GM04504 (cell line): ENCODE results near the gene FOXD4.
"Not testable (repeated sequence)": the region's sequence is repeated elsewhere in the genome, so short reads cannot be mapped to it uniquely, and the experiment has no call there.

Source experiments
- DNase-seq: peaks from one replicate; pipeline ENCODE4 v3.0.0-alpha.2; 2012; ENCODE audit warnings: low read depth

Gene FOXD4

DNA sequence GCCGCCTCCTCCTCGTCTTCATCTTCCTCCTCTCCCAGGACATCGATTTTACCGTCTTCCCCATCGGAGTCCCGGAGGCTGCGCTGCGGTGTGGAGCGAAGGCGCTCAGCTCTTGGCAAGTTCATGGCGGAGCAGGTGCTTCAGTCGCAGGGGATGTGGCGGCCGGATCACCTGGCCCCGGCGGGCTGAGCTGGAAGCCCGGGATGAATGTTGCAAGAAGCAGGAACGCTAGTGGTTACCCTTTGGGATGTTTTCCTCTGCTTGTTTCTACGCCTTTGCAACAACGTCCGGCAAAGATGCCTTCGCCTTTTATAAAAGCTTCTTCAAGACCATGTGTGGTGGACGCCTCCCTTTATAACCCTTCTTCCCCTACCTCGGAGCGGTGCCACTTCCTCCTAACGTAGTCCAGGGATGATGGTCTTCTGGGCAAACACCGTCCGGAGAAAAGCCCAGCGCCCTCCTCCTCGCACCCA is at the start of gene FOXD4:
FOXD4 (minus strand) TSS at position 423 of the 473 bp plus-strand sequence; CDS start at position 125, 298 bp downstream.
- DNase-seq: not testable (repeated sequence)

DNA sequence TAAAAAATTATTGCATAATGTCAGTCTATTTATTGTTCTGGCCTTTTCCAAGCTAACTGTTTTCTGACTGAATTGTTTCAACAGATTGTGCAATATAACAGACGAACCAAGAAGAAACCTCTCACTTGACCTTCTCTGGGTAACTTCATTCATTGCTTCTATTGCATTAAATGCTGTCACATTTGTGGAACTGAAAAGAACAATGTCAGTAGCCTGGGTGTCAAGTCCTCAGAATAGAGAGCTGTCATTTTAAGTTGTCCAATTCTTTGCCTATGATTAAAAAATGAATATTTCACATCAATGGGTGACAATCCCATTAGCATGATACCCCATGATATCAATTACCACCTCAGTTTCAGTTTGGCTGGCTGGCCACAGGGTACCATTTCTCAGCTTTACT is 41.7 kb upstream of the FOXD4 start:
- DNase-seq: not testable (repeated sequence)

DNA sequence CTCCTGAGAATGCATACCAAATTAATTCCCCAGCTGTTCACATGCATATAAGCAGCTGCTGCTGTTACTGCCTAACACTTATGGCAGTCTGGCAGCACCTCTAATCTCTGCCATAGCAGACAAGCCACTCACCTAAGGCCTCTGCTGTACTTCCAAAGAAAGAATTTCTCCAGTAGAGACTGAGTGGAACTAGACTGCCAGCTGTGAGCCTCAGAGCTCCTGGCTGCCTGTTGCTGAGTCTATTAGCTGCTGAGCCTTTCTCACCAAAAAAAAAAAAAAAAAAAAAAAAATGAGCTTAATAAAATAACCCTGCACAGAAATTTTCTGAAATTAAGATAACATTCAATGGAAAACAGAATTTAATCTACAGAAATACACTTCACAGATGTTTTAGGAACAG is 33.0 kb upstream of the FOXD4 start:
- DNase-seq: not testable (repeated sequence)

DNA sequence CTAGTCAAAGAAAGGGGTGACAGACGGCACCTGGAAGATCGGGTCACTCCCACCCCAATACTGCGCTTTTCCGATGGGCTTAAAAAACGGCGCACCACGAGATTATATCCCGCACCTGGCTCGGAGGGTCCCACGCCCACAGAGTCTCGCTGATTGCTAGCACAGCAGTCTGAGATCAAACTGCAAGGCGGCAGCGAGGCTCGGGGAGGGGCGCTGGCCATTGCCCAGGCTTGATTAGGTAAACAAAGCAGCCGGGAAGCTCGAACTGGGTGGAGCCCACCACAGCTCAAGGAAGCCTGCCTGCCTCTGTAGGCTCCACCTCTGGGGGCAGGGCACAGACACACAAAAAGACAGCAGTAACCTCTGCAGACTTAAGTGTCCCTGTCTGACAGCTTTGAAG is 21.7 kb upstream of the FOXD4 start:
- not testable (repeated sequence) for DNase-seq

DNA sequence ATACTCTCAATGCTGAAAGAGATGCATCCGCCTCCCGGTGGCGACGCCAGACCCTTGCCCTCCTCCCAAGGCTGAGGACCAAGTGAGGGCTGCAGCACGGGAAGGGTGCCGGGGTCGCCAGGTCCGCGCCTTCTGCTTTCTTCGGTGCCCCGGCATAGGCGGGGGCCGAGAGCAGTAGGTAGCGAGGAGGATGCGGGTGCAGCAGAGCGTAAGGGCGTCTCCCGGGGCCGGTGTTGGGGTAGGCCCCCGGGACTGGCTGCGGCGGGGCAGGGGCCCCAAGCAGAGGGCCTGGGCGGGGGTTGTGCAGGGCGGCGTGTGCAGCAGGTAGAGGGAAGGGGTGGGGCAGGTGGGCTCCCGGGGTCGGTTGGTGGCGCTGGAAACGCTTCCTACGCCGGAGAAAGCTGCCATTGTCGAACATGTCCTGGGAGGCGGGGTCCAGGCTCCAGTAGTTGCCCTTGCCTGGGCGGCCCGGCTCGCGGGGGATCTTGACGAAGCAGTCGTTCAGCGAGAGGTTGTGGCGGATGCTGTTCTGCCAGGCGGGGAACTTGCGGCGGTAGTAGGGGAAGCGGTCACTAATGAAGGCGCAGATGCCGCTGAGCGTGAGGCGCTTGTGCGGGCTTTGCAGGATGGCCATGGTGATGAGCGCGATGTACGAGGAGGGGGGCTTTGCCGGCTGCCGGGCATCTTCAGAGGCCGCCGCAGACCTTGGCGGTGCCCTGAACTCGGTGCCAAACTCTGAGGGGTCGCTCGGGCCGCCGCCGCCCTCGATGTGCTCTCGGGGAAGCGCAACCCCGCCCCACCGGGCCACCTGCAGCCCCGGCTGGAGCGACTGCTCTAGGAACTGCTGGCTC is 848 bp downstream of the FOXD4 start:
- not testable (repeated sequence) for DNase-seq

DNA sequence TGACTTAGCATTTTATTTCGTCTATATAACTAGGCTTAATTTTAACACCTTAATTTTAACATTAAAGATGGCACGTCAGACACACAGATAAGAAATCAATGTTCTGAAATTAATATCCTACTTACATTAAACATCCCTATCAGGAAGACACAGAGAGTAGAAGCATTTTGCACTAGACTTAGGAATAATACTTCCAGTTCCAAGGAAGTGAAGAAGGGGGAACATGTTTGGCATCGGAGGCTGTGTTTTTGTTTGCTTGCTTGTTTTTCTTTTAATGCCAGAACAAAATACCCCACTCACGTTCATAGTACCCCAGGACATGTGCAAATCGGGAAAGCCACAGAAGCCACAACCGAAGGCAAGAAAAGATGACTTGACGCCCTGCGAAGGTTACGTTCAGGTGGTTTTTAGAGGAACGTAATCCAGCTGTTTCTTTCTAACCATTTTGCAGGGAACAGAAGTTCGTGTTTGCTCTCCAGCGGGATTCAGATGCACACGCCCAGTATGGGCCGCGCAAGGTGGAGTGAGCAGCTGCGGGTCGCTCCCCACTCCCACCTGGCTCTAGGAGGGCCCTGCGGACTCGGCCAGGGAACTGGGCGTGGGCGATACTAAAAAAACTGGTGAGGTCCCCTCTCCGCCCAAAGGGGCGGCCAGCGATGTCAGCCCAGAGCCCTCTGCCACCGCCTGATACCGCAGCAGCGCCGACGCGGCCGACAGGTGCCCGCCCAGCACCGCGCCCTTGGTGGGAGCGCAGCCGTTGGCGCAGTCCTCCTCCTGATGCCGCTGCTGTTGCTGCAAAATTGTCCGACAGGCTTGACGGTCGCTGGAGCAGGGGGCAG is 1.8 kb downstream of the FOXD4 start:
- DNase-seq: not testable (repeated sequence)

DNA sequence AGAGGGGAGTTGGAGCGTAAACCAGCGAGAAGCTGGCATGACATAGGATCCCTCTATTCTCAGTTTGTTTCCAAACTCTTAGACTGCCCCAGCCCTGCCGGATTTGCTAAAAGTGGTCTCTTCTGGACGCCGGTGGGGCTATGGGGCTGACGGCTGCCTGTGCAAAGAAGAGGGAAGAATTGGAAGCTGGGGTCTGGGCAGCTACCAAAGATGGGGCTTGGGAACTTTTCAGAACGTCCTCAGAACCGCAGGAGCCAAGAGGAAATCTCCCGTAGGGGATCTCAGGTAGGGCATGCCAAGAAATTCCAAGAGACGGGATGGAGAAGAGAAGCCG is 3.1 kb downstream of the FOXD4 start:
- DNase-seq: not testable (repeated sequence)

DNA sequence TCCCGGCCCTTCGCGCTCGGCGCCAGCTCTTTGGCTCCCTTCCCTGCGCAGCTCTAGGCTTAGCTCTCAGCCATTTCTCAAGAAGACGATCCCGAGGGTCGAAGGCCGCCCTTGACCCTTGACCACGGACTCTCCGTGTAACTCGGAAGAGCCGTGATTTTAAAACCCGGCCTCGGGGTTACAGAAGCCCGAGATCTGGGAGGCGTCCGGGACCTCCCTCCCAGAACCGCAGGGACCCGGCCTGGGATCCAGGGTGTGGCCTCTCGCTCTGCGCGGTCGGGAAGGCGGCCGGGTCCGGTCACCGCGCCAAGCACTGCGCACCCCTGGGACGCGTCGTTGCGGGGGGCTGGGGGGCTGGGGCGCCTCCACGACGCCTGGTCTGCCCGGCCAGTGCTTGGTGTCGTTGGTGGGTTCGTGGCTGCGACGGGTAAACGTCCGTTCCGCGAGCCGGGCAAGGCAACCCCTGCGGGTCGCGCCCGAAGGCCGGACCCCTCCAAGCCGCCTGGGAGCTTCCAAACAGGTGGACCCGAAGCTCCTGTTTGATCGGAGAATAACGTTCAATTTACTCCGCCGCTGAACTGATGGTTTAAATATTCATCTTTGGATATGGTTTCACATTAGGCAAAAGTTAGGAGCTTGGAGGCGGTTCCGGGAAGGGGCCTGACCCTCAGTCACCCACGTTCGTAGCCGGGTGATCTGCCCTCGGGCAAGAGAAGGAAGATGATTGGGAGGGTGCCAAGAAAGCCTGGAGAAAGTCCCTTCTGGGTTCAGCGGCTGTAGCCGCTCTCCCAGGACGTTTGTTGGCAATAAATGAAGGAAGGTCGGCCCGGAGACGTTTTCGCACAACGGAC is 3.7 kb downstream of the FOXD4 start:
- not testable (repeated sequence) for DNase-seq

DNA sequence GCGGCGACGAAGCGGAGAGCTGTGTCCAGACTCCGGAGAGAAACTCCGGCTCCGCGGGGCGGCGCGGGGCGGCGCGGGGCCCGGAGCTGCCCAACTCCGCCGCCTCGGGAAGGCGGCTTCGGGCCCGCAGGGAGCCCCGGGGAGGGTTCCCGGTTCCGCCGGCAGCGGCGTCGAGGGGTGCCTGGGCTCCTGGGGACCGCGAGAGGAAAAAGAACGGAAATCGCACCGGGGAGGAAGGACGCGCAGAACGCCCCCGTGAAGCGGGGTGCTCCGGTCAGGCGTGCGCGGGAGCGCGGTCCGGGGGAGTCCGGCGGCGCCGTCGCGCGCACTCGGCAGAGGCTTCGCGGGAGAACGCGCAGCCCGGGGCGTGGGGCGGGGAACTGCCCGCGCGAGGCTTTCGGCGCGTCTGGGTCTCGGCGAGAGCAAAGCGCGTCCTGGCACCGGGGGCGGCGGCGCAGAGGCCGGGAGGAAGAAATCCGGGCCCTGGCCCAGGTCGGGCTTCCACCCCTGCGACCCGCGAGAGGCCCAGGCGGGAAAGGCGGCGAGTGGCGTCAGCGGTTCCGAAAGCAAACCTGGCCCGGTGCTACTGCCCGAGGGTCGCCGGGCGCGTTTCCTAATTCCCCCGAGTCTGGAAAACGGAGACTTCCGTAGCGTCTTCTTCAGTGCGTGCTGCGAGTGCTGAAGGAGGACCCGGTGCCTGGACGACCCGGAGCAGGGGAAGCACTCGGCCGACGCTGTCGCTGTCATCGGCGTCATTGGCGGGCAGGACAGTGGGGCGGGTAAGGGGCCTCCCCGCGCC is 4.5 kb downstream of the FOXD4 start:
- not testable (repeated sequence) for DNase-seq

DNA sequence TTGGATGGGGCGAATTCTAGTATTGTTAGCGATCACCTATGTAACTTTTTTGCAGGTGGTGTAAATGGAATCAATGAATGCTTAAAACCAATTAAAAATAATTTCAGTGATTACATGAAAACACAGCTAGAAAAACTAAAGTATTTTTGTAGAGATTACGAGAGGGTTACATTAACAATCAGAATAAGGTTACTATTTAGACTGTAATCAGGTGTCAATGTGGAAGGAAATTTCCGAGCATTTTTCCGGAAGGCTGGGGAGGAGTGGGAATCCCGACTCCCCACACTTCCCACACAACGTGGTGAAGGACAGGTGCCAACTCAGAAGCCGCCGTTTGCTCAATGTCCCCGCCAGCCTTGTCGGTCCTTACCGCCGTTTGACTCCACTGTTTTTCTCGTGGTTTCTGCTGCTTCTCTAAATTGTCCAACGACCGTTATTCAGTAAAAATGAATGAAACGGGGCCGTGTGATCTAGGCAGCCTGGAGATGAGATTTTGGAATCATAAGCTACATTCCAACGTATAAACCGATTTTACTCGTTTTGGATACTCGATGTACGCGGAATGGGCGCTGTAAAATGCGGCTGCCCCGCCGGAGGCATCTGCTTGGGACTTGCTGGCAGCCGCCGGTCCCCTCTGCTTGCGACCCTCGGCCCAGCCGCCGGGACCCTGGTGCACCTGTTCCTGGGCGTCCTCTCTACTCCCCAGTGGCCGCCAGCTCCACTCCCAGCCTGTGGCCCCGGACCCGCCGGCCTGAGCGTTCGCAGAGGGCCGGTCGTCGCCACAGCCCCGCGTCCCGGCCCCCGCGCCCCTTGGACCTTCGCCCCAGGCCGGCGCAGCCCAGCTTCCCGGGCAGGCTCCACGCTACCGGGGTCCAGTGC is 5.4 kb downstream of the FOXD4 start:
- DNase-seq: not testable (repeated sequence)

DNA sequence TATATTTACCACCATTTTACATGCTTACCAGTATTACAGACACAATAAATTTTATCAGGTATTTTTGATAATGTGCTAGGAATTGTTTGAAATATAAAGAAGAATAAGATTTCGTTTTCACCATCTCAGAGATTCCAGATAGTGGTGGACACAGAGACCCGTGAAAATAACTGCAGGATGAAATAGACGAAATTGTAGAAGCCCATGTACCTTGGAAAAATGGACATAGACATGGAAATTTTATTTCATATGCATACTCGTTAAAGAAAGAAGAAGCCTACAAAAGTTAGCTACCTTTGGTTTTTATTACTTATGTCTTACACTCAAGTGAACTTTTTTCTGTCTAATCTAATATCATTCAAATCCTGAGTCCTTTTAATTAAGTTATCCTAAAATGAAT is 7.5 kb downstream of the FOXD4 start:
- DNase-seq: not testable (repeated sequence)

DNA sequence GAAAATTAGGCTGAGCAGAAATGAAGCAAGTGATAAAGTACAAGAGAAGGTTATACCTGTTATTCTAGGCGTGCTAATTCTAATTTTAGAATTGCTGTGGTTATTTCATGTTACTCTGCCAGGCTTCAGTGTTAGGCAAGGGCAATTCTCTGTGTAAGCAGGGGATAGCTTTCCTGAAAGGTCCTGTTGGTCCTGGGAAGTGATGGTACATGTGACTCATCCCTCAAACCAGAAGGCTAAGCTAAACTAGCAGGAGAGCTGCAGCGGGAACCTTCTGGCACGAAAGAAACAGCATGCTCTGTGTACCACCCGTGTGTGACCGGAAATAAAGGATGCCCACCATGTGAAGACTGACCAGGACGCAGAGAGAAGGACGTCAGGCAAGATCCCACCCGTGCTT is 8.7 kb downstream of the FOXD4 start:
- DNase-seq: not testable (repeated sequence)

DNA sequence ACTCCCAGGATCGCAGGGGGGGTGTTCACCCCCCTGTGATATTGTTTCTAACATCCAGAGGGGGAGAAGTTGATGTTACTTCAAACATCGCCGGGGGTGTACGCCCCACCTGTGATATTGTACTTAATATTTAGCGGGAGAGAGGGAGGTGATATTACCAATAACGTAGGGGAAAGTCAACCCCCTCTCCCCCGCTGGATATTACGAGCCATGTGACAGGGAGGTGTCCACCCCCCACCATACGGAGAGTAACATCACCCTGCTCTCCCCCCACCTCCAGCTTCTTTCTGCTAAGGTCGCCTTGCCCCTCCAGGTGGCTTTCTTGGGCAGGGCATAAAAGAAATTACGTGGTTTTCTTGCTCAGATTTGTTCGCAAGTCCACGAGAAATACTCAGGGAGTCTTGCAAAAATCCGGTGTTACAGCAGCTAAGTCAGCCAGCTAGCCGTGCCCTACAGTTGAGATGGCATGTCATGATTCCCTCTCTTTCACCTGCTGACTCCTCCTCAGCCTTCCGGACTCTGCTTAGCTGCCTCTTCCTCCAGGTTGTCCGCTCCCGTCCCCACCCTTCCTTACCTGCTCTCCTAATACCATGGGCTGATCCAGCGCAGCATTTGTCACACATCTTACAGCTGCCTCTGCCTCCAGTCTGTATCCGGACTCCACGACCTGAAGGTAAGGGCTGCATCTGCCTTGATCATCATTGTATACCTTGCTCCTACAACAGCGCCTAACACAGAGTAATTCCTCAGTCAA is 9.3 kb downstream of the FOXD4 start:
- not testable (repeated sequence) for DNase-seq

DNA sequence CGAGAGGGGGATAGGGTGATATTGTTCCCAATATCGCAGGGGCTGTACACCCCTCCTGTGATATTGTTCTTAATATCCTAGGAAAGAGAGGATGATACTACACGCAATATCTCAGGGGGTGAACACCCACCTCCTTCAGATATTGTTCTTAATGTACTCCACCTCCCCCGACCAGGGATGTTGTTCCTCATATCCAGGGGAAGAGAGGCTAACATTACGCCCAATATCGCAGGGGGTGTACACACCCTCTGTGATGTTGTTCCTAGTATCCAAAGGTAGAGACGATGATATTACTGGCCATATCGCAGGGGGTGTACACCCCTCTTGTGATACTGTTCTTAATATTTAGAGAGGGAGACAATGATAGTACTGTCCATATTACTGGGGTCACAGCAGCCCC is 12.2 kb downstream of the FOXD4 start:
- DNase-seq: not testable (repeated sequence)

DNA sequence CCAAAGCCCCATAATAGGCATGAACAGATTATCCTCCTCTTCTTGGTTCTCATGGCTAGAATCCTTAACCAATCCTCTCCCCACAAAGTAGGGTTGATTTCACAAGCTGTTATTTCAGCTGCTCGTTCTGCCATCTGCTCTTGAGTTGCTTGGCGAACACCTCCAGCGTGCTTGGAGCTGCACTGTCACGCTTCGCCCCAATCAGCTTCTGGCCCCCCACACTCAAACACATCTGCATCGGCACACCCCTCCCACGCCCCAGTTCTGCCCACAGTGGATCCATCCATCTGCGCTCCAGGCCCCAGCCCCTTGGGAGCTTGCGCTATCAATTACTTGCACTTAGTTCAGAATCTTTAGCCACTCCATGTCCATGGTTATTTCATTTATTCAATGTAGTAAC is 17.8 kb downstream of the FOXD4 start:
- DNase-seq: not testable (repeated sequence)

DNA sequence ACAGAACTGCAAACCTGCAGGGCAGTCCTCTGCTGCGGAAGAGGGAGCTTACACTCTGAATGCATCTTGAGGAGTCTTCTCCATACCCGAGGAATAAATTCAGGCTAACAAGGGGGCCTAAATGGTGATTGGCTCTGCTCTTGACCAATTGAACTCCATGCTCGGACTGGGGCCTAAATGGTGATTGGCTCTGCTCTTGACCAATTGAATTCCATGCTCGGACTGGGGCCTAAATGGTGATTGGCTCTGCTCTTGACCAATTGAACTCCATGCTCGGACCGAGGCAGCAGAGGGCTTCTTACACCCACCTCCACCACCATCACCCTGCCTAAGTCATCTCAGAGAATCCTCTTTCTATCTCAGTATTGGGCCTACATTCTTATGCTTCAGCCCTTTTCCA is 18.4 kb downstream of the FOXD4 start:
- DNase-seq: not testable (repeated sequence)

DNA sequence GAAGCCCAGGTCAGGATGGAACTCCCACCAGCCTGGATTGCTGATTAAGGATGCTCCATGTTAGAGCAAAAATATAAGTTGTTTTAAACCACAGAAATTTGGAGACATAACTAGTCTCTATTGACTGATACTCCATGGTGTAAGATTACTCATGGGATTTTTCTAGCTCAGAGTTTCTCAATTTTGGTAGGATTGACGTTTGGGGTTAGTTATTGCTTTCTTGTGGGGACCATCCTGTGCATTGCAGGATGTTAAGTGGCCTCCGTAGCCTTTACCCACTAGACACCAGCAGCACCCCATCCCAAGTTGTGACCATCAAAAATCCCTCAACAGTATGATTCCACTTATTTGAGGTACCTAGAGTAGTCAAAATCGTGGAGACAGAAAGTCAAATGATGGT is 19.4 kb downstream of the FOXD4 start:
- DNase-seq: not testable (repeated sequence)

DNA sequence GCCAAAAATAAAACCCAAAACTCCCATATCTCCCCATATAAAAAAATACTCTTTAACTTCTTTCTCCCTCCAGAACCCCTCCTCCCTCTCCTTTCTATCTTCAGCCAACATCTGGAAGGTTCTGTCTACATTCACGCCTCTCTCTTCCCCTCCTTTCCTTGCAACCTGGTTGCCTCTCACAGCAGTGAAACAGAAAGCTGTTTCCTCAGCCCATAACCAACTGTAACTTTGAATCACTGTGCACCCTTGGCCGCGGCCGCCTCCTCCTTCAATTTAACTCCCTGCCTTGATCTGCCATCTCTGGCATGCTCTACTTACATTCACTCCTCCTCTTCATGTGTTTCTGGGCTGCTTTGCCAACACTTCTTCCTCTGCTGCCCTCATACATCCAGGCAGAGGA is 23.2 kb downstream of the FOXD4 start:
- DNase-seq: not testable (repeated sequence)

DNA sequence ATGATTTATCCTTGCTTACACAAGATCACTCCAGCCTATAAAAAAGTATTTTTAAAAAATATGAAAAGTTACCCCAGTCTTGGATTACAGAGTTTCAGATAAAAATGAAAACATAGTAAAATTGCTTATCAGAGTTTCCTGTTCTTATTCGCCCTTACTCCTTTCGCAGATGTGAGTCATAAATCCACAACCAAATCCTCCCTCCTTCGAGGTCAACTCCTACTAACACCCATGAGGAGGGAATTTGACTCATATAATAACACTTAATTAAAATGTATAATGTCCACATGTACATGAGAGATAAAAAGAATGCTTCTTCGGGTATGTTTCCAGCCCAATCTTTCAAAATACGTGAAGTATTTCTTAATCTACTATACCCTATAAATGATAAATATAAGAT is 23.9 kb downstream of the FOXD4 start:
- not testable (repeated sequence) for DNase-seq
